Astrocyte of the hippocampus (primary cell): ENCODE data around the gene ZBTB7A.
A peak's percentile ranks its signal among the peaks of the same experiment; 100 is the strongest.

Experiments
- DNase-seq: peaks from one replicate; pipeline ENCODE4 v3.0.0; 2011; ENCODE audit warnings: low read depth, low spot score

ZBTB7A gene

GRCh38 chr19:4066682-4067395 is at the start of gene ZBTB7A:
ZBTB7A (minus strand) TSS chr19:4066899; CDS start chr19:4055232, 11,667 bp downstream.
- DNase-seq, result peak; percentile 80

- no peak for DNase-seq
Observed at GRCh38 chr19:4115818-4116385, 49.2 kb upstream of the ZBTB7A start.

- no peak for DNase-seq
Observed at GRCh38 chr19:4115050-4115817, 48.5 kb upstream of the ZBTB7A start.

GRCh38 chr19:4114181-4114580 is 47.5 kb upstream of the ZBTB7A start:
- no peak for DNase-seq

GRCh38 chr19:4113398-4114088 is 46.8 kb upstream of the ZBTB7A start:
- DNase-seq, result no peak

GRCh38 chr19:4112367-4112766 is 45.7 kb upstream of the ZBTB7A start:
- DNase-seq, result no peak

GRCh38 chr19:4109626-4109945 is 42.9 kb upstream of the ZBTB7A start:
- DNase-seq, result no peak

GRCh38 chr19:4108767-4109625 is 42.3 kb upstream of the ZBTB7A start:
- DNase-seq, result no peak

GRCh38 chr19:4103080-4103433 is 36.4 kb upstream of the ZBTB7A start:
- DNase-seq, result no peak

GRCh38 chr19:4102339-4103079 is 35.8 kb upstream of the ZBTB7A start:
- no peak for DNase-seq

GRCh38 chr19:4101496-4101770 is 34.7 kb upstream of the ZBTB7A start:
- no peak for DNase-seq

- no peak for DNase-seq
Observed at GRCh38 chr19:4100647-4101495, 34.2 kb upstream of the ZBTB7A start.

- DNase-seq, result no peak
Observed at GRCh38 chr19:4099041-4099764, 32.5 kb upstream of the ZBTB7A start.

- no peak for DNase-seq
Observed at GRCh38 chr19:4098493-4098892, 31.8 kb upstream of the ZBTB7A start.

GRCh38 chr19:4097501-4097900 is 30.8 kb upstream of the ZBTB7A start:
- DNase-seq, result no peak

- no peak for DNase-seq
Observed at GRCh38 chr19:4096049-4096892, 29.6 kb upstream of the ZBTB7A start.

- DNase-seq, result no peak
Observed at GRCh38 chr19:4095488-4095844, 28.8 kb upstream of the ZBTB7A start.

GRCh38 chr19:4094761-4095487 is 28.2 kb upstream of the ZBTB7A start:
- no peak for DNase-seq
